ENCODE data around the gene RYR2.
"Not testable (repeated sequence)": the region's sequence is repeated elsewhere in the genome, so short reads cannot be mapped to it uniquely, and the experiment has no call there.

- TF ChIP-seq CTCF, POLR2A (IDR thresholded peaks at IDR 0.05): not testable (repeated sequence)
These were observed 801.5 kb downstream of the RYR2 start for GRCh38 chr1:237843516-237843915.

Measured in esophagus squamous epithelium (tissue), 4 donors.